PC-9 (cell line): ENCODE data around the gene PRMT9. TPM values are rescaled to one million over a fixed set of nuclear protein-coding genes. Genes with fewer than 3 reads are reported as not detected.
A peak's percentile ranks its signal among the peaks of the same experiment; 100 is the strongest.

Experiments used
- BruUV-seq: library from RNA; stranded (reverse); fragments of 400-500 nt; replicated peaks from 2 replicates; lab custom pipeline; 2021; lab: Mats Ljungman, UMichigan
- CTCF ChIA-PET: fragments of 300-600 bp; sonication (Branson Sonifier 250); formaldehyde crosslinking; loops from one replicate; lab custom pipeline; 2022; ENCODE audit warnings: antibody characterized with exemption; lab: Charles Lee
- POLR2A ChIA-PET: fragments of 300-600 bp; sonication (Branson Sonifier 250); formaldehyde crosslinking; loops from one replicate; lab custom pipeline; 2022; ENCODE audit warnings: antibody characterized with exemption; ENCODE audit not compliant: unreplicated experiment; lab: Charles Lee
- DNase-seq, 2 experiments: peaks; one replicate each; pipeline versions ENCODE4 v3.0.0 to v3.0.0-alpha.2; 2015 to 2022; ENCODE audit warnings: mixed read lengths in 1 of 2
- H2AFZ ChIP-seq: fragments of 200-600 bp; sonication (generic); 2 replicates; pipeline ENCODE4 v1.8.1; 2017; ENCODE audit warnings: antibody characterized with exemption
- H3F3A ChIP-seq: fragments of 200-600 bp; sonication (generic); 2 replicates; pipeline ENCODE4 v1.8.1; 2017; ENCODE audit warnings: antibody characterized with exemption, mild to moderate bottlenecking, low read depth; ENCODE audit not compliant: insufficient read depth
- H3K27ac ChIP-seq: fragments of 200-600 bp; sonication (generic); 2 replicates; pipeline ENCODE4 v1.6.1; 2016; ENCODE audit warnings: mixed run types
- H3K27me3 ChIP-seq: fragments of 200-600 bp; sonication (generic); 2 replicates; pipeline ENCODE4 v1.6.1; 2016; ENCODE audit warnings: low read depth, mixed run types; ENCODE audit not compliant: insufficient read depth
- H3K36me3 ChIP-seq: fragments of 200-600 bp; sonication (generic); 2 replicates; pipeline ENCODE4 v1.6.1; 2016; ENCODE audit warnings: low read depth, mixed run types
- H3K4me1 ChIP-seq: fragments of 200-600 bp; sonication (generic); replicated peaks from 2 replicates; pipeline ENCODE4 v1.6.1; 2016; ENCODE audit warnings: mixed run types; ENCODE audit not compliant: insufficient read depth
- H3K4me2 ChIP-seq: fragments of 200-600 bp; sonication (generic); 2 replicates; pipeline ENCODE4 v1.6.1; 2017; ENCODE audit warnings: mixed run types
- H3K4me3 ChIP-seq: fragments of 200-600 bp; sonication (generic); 2 replicates; pipeline ENCODE4 v1.6.1; 2016; ENCODE audit warnings: mixed run types
- H3K79me2 ChIP-seq: fragments of 200-600 bp; sonication (generic); 2 replicates; pipeline ENCODE4 v1.6.1; 2017; ENCODE audit warnings: low read depth, mixed run types
- H3K9me2 ChIP-seq: fragments of 200-600 bp; sonication (generic); 2 replicates; pipeline ENCODE4 v1.8.1; 2017; ENCODE audit warnings: mild to moderate bottlenecking; ENCODE audit not compliant: insufficient read depth
- H3K9me3 ChIP-seq: fragments of 200-600 bp; sonication (generic); 2 replicates; pipeline ENCODE4 v1.8.1; 2016; ENCODE audit warnings: low read depth; ENCODE audit not compliant: insufficient read depth
- H4K20me1 ChIP-seq: fragments of 200-600 bp; sonication (generic); 2 replicates; pipeline ENCODE4 v1.8.1; 2017; ENCODE audit not compliant: insufficient read depth
- CTCF ChIP-seq: fragments of 200-600 bp; sonication (generic); conservative IDR thresholded peaks from 2 replicates; pipeline ENCODE4 v1.6.1; 2017; ENCODE audit warnings: mixed run types, antibody characterized with exemption, mild to moderate bottlenecking, moderate library complexity
- EZH2 ChIP-seq: fragments of 200-600 bp; sonication (generic); IDR thresholded peaks from 2 replicates; pipeline ENCODE4 v1.8.0; 2017; ENCODE audit warnings: antibody characterized with exemption, low read depth
- intact Hi-C: fragments of 100-400 bp; cut with micrococcal nuclease; formaldehyde crosslinking; loops from one replicate; pipeline ENCODE4 v1.10.0; 2022; ENCODE audit not compliant: unreplicated experiment
- total RNA-seq: library from RNA; stranded (reverse); gene quantifications from 2 replicates; pipeline ENCODE4 v1.2.3, GENCODE V29; 2021

PRMT9 gene
- total RNA-seq, 1 experiment from 2014 or later: 9.0 TPM

- no peak overlapping the region for H3K4me2 ChIP-seq
- no peak overlapping the region for H3K27ac ChIP-seq
- TF ChIP-seq CTCF: no peak
- no peak for TF ChIP-seq EZH2
- H3K79me2 ChIP-seq: no peaks in the 10 kb centered on the region
- H3K9me2 ChIP-seq: no peaks in the 10 kb centered on the region
- no peak overlapping the region for H3K4me3 ChIP-seq
- intact Hi-C loops: no loop called here
- no peaks in the 10 kb centered on the region for H3K9me3 ChIP-seq
- H3K36me3 ChIP-seq: no peaks in the 10 kb centered on the region
- CTCF ChIA-PET: no interaction called here
- no peaks in the 10 kb centered on the region for H3K27me3 ChIP-seq
- H4K20me1 ChIP-seq: no peaks in the 10 kb centered on the region
- BruUV-seq: no TSS peak
- H3K4me1 ChIP-seq: no peaks in the 10 kb centered on the region
- H2AFZ ChIP-seq: no peak overlapping the region
- no peaks in the 10 kb centered on the region for H3F3A ChIP-seq
- POLR2A ChIA-PET: no interaction called here
- no peak for DNase-seq
Measured at GRCh38 chr4:147605499-147605898, 78.5 kb downstream of the PRMT9 start.

- TF ChIP-seq CTCF (no peak), EZH2 (no peak)
- no peak overlapping the region for H3K4me2 ChIP-seq
- intact Hi-C loops: loop anchor here (5.0 kb wide), 1 partner anchor 227 kb away; no protein-coding TSS in a partner anchor
Measured at GRCh38 chr4:147599769-147600168, 84.2 kb downstream of the PRMT9 start.

GRCh38 chr4:147599206-147599605 lies 84.8 kb downstream of the PRMT9 start:
- Histone ChIP-seq H3K4me2 (no peak overlapping the region), H3K36me3 (no peaks in the 10 kb centered on the region), H4K20me1 (no peaks in the 10 kb centered on the region), H3K79me2 (no peaks in the 10 kb centered on the region), H3K9me2 (no peaks in the 10 kb centered on the region), H3K27ac (no peak overlapping the region), H3K27me3 (no peaks in the 10 kb centered on the region), H3K4me3 (no peak overlapping the region), H3K9me3 (no peaks in the 10 kb centered on the region), H2AFZ (no peak overlapping the region), H3F3A (no peaks in the 10 kb centered on the region), H3K4me1 (peaks cover 24% of the 10 kb centered on the region)
- BruUV-seq: TSS peak; percentile 39
- DNase-seq: no peak
- TF ChIP-seq CTCF (no peak), EZH2 (no peak)
- ChIA-PET CTCF (no interaction called here), POLR2A (interaction anchor here (0.6 to 0.7 kb wide), 2 partner anchors 53 to 318 kb away, joined by 3 to 5 read pairs; no protein-coding TSS in a partner anchor)
- intact Hi-C loops: loop anchor here (5.0 kb wide), 1 partner anchor 227 kb away; no protein-coding TSS in a partner anchor

More at GRCh38 chr4:147599769-147600168, 84.2 kb downstream of the PRMT9 start:
- no peaks in the 10 kb centered on the region for H3K9me3 ChIP-seq
- H2AFZ ChIP-seq: 0 out of 2 replicates have a peak overlapping the region, but pooled peaks have one; percentile 52
- BruUV-seq: no TSS peak
- H3K27me3 ChIP-seq: no peaks in the 10 kb centered on the region
- H3K36me3 ChIP-seq: no peaks in the 10 kb centered on the region
- DNase-seq: peak in 1 of 2 experiments; percentile 13
- H3K79me2 ChIP-seq: no peaks in the 10 kb centered on the region
- H3K4me3 ChIP-seq: no peak overlapping the region
- H3F3A ChIP-seq: no peaks in the 10 kb centered on the region
- CTCF ChIA-PET: interaction anchor here (0.6 kb wide), 1 partner anchor 267 kb away, joined by 3 read pairs; no protein-coding TSS in a partner anchor
- POLR2A ChIA-PET: interaction anchor here (0.6 to 0.7 kb wide), 3 partner anchors 17 to 319 kb away, joined by 3 to 10 read pairs (median 5); no protein-coding TSS in a partner anchor
- H3K27ac ChIP-seq: no peak overlapping the region
- no peaks in the 10 kb centered on the region for H3K9me2 ChIP-seq
- peaks cover 24% of the 10 kb centered on the region for H3K4me1 ChIP-seq
- H4K20me1 ChIP-seq: no peaks in the 10 kb centered on the region
